Measurements from ENCODE around the gene KDSR.

DNA sequence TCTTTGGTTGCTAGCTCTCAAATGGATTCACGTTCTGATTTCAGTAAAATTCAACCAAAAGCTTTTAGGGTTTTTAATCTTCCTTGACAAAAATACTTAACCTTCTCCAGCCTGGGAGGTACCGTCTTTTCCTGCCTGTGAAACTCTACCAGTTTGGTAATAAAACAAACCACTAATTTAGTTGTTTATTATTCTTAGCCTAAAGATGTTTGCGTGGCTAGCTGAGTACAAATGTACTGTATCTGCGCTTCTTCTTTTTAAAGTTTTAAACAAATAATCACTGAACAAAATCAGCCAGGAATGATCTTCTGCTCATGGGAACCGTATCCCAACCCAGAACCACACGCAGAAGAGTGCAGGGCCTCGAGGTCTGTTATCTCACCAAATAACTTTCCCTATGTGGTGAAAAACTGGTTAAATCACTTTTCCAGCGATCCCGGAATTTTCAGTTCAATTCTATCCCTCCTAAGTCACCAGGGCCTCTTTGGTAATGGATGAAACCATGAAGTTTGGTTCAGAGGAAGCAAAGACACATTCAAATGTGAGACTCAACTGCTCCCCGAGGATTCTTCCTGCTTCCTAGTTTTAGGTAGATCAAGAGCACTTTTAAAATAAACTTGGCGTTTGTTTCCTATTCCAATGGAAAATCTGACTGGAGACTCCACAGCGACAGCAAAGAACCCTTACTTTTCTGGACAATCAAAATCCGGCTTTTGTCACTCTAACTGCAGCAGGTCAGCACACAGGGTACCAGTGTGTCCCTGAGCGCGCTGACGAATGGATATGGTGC, 83.5 kb downstream of the KDSR start:
- TF ChIP-seq, protein P1, sequence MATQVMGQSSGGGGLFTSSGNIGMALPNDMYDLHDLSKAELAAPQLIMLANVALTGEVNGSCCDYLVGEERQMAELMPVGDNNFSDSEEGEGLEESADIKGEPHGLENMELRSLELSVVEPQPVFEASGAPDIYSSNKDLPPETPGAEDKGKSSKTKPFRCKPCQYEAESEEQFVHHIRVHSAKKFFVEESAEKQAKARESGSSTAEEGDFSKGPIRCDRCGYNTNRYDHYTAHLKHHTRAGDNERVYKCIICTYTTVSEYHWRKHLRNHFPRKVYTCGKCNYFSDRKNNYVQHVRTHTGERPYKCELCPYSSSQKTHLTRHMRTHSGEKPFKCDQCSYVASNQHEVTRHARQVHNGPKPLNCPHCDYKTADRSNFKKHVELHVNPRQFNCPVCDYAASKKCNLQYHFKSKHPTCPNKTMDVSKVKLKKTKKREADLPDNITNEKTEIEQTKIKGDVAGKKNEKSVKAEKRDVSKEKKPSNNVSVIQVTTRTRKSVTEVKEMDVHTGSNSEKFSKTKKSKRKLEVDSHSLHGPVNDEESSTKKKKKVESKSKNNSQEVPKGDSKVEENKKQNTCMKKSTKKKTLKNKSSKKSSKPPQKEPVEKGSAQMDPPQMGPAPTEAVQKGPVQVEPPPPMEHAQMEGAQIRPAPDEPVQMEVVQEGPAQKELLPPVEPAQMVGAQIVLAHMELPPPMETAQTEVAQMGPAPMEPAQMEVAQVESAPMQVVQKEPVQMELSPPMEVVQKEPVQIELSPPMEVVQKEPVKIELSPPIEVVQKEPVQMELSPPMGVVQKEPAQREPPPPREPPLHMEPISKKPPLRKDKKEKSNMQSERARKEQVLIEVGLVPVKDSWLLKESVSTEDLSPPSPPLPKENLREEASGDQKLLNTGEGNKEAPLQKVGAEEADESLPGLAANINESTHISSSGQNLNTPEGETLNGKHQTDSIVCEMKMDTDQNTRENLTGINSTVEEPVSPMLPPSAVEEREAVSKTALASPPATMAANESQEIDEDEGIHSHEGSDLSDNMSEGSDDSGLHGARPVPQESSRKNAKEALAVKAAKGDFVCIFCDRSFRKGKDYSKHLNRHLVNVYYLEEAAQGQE (IDR thresholded peaks at IDR 0.05): no peak
- TF ChIP-seq TAF1 (conservative IDR thresholded peaks at IDR 0.05): no peak
- TF ChIP-seq, protein P2, sequence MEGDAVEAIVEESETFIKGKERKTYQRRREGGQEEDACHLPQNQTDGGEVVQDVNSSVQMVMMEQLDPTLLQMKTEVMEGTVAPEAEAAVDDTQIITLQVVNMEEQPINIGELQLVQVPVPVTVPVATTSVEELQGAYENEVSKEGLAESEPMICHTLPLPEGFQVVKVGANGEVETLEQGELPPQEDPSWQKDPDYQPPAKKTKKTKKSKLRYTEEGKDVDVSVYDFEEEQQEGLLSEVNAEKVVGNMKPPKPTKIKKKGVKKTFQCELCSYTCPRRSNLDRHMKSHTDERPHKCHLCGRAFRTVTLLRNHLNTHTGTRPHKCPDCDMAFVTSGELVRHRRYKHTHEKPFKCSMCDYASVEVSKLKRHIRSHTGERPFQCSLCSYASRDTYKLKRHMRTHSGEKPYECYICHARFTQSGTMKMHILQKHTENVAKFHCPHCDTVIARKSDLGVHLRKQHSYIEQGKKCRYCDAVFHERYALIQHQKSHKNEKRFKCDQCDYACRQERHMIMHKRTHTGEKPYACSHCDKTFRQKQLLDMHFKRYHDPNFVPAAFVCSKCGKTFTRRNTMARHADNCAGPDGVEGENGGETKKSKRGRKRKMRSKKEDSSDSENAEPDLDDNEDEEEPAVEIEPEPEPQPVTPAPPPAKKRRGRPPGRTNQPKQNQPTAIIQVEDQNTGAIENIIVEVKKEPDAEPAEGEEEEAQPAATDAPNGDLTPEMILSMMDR (IDR thresholded peaks at IDR 0.05; ENCODE audit: low read depth, low read length, missing input control): no peak
- no peak for TF ChIP-seq YY1 (IDR thresholded peaks at IDR 0.05)
- TF ChIP-seq GABPA (IDR thresholded peaks at IDR 0.05 in 1 of 2, conservative IDR thresholded peaks at IDR 0.05 in 1 of 2): no peak
- TF ChIP-seq, protein P3, sequence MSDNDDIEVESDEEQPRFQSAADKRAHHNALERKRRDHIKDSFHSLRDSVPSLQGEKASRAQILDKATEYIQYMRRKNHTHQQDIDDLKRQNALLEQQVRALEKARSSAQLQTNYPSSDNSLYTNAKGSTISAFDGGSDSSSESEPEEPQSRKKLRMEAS (IDR thresholded peaks at IDR 0.05): no peak
- TF ChIP-seq EGR1 (IDR thresholded peaks at IDR 0.05; ENCODE audit: low read depth in 2 of 2): no peak
- TF ChIP-seq JUND (IDR thresholded peaks at IDR 0.05): no peak
- TF ChIP-seq SP1 (IDR thresholded peaks at IDR 0.05): no peak
- no peak for TF ChIP-seq FOXA2 (IDR thresholded peaks at IDR 0.05)
- no peak for TF ChIP-seq RAD21 (IDR thresholded peaks at IDR 0.05)
- TF ChIP-seq, protein P4, sequence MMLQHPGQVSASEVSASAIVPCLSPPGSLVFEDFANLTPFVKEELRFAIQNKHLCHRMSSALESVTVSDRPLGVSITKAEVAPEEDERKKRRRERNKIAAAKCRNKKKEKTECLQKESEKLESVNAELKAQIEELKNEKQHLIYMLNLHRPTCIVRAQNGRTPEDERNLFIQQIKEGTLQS (IDR thresholded peaks at IDR 0.05): no peak
- TF ChIP-seq NR2F2 (IDR thresholded peaks at IDR 0.05): no peak

All from liver (tissue), 3 donors.